GM21723 (cell line): Measurements from ENCODE around the gene MAPK10.

Experiments
- ATAC-seq: cut with Tn5 transposase; IDR thresholded peaks from one replicate; pipeline ENCODE4 v1.9.1; 2021; ENCODE audit warnings: mild to moderate bottlenecking, moderate library complexity; ENCODE audit not compliant: unreplicated experiment

MAPK10 gene

GRCh38 chr4:85940151-85940550 is 419.7 kb downstream of the MAPK10 start:
- no peak for ATAC-seq
